ENCODE measurements around the gene TTLL8.

The TTLL8 gene

GRCh38 chr22:50012211-50013181 lies 45.6 kb downstream of the TTLL8 start, which contains the start of gene IL17REL:
Gene IL17REL (minus strand): TSS chr22:50012765. CDS start chr22:50012646, 119 bp downstream.
- TF ChIP-seq REST (IDR thresholded peaks at IDR 0.05; ENCODE audit: low read depth) (no peak), USF1 (IDR thresholded peaks at IDR 0.05) (no peak), EGR1 (IDR thresholded peaks at IDR 0.05) (no peak), EP300 (IDR thresholded peaks at IDR 0.05; ENCODE audit: borderline replicate concordance) (no peak), FOXM1 (IDR thresholded peaks at IDR 0.05; ENCODE audit: borderline replicate concordance, low read depth) (no peak), TEAD4 (IDR thresholded peaks at IDR 0.05) (no peak), RAD21 (IDR thresholded peaks at IDR 0.05; ENCODE audit: low read depth) (no peak), MAX (IDR thresholded peaks at IDR 0.05) (no peak), ZBTB7A (IDR thresholded peaks at IDR 0.05; ENCODE audit: low read depth) (no peak)

- TF ChIP-seq YY1 (IDR thresholded peaks at IDR 0.05; ENCODE audit: low read depth) (no peak), ZBTB7A (IDR thresholded peaks at IDR 0.05; ENCODE audit: low read depth) (no peak), FOXM1 (IDR thresholded peaks at IDR 0.05; ENCODE audit: borderline replicate concordance, low read depth) (no peak)
Observed at GRCh38 chr22:50011447-50012210, 46.5 kb downstream of the TTLL8 start.

- no peak for TF ChIP-seq REST (IDR thresholded peaks at IDR 0.05; ENCODE audit: low read depth)
- TF ChIP-seq EGR1 (IDR thresholded peaks at IDR 0.05): no peak
- no peak for TF ChIP-seq CREB1 (IDR thresholded peaks at IDR 0.05; ENCODE audit: low read depth)
- TF ChIP-seq USF1 (IDR thresholded peaks at IDR 0.05): no peak
- no peak for TF ChIP-seq YY1 (IDR thresholded peaks at IDR 0.05; ENCODE audit: low read depth)
- no peak for TF ChIP-seq TEAD4 (IDR thresholded peaks at IDR 0.05)
- no peak for TF ChIP-seq MAX (IDR thresholded peaks at IDR 0.05)
- TF ChIP-seq TCF12 (IDR thresholded peaks at IDR 0.05; ENCODE audit: low read depth): no peak
- no peak for TF ChIP-seq NFIC (IDR thresholded peaks at IDR 0.05)
- no peak for TF ChIP-seq CEBPB (IDR thresholded peaks at IDR 0.05)
- no peak for TF ChIP-seq RAD21 (IDR thresholded peaks at IDR 0.05; ENCODE audit: low read depth)
- no peak for TF ChIP-seq ZBTB7A (IDR thresholded peaks at IDR 0.05; ENCODE audit: low read depth)
- no peak for TF ChIP-seq FOXM1 (IDR thresholded peaks at IDR 0.05; ENCODE audit: borderline replicate concordance, low read depth)
- TF ChIP-seq EP300 (IDR thresholded peaks at IDR 0.05; ENCODE audit: borderline replicate concordance): no peak
- no peak for TF ChIP-seq TAF1 (IDR thresholded peaks at IDR 0.05; ENCODE audit: low read depth)
Observed at GRCh38 chr22:50010676-50011446, 47.2 kb downstream of the TTLL8 start.

GRCh38 chr22:50009765-50010675 lies 48.1 kb downstream of the TTLL8 start:
- TF ChIP-seq CEBPB (IDR thresholded peaks at IDR 0.05) (no peak), RAD21 (IDR thresholded peaks at IDR 0.05; ENCODE audit: low read depth) (no peak), MAX (IDR thresholded peaks at IDR 0.05) (no peak), YY1 (IDR thresholded peaks at IDR 0.05; ENCODE audit: low read depth) (no peak), NFIC (IDR thresholded peaks at IDR 0.05) (no peak), EP300 (IDR thresholded peaks at IDR 0.05; ENCODE audit: borderline replicate concordance) (no peak), TAF1 (IDR thresholded peaks at IDR 0.05; ENCODE audit: low read depth) (no peak), TEAD4 (IDR thresholded peaks at IDR 0.05) (no peak)
